Stimulated activated CD8-positive, alpha-beta memory T cell treated with anti-CD3 and anti-CD28 coated beads, Interleukin-12 subunit alpha, Interleukin-12 subunit beta, amount 100 ng/mL, for 24 hours (primary cell): ENCODE results near the gene BLOC1S4.

Experiments used
- DNase-seq: peaks from one replicate; pipeline ENCODE4 v3.0.0-alpha.2; 2020; ENCODE audit errors: extremely low read depth

BLOC1S4 gene

DNA sequence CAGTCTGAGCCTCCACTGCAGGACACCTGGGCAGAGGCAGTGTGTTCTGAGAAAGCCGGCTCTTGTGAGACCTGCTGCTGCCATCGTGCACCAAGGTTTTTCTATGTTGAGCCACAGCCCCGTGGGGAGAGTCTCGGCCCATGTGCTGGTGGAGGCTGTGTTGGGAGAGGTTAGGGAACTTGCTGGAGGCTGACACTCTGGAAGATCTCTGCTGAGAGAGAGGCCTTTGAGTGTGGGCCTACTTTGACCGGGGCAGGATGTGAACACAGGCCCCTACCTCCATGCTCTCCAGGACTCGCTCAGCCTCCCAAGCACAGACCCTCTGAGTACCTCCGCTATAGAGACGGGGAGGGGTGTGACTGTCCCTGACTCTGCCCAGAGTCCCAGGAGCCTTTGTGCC, 23.6 kb upstream of the BLOC1S4 start:
- no peak for DNase-seq

DNA sequence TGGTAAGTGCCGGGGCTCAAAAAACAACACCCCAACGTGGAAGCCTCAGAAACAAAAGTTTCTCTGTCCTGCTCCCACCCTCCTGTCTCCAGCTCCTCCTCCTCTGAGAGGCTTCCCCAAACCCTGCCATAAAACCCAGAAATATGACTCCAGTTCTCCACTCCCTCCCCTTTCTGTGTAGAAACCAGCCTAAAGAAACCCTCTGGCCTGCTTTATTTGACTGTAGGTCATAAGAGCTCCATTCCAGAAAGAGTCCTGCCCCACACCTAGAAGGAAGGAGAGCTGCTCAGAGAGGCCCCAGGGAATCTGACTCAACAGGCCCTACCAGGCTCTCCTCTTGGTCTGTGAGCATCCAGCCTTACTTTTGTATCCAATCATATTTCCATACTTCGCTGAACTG, 23.2 kb upstream of the BLOC1S4 start:
- no peak for DNase-seq

DNA sequence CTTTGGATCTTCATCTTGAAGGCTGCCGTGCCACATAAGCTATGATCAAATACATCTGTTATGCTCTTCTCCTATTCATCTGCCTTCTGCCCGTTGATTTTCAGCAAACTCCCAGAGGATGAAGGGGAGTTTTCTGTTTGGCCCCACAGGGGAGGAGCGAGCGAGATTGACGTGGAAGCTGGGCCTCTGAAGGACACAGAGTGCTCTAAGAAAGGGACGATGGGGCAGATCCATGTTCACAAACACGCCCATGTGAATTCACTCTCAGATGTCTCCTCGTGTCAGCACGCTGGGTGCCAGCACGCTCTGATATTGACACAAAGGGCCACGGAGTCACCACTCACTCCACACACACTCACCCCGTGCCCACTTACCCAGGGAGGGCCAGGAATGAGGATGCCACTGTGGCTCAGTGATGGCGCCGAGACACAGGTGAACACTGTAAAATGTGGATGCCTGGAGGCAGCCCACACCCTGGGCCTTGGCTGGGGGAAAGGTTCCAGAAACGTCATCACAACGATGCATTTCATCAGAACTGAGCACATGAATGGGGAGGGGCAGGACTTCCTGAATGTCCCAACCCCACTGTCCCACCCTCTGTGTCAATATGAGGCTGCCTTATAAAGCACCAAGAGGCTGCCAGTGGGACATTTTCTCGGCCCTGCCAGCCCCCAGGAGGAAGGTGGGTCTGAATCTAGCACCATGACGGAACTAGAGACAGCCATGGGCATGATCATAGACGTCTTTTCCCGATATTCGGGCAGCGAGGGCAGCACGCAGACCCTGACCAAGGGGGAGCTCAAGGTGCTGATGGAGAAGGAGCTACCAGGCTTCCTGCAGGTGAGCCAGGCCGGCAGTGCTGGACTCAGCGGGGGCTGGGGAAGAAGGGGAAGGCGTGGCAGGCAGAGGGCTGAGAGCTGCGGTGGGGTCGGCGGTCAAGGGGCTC, 22.5 kb upstream of the BLOC1S4 start, which contains the start of gene S100P:
Gene S100P (plus strand): TSS at position 648 of the 946 bp plus-strand sequence. CDS start 55 bp downstream, at position 703.
- DNase-seq = no peak

DNA sequence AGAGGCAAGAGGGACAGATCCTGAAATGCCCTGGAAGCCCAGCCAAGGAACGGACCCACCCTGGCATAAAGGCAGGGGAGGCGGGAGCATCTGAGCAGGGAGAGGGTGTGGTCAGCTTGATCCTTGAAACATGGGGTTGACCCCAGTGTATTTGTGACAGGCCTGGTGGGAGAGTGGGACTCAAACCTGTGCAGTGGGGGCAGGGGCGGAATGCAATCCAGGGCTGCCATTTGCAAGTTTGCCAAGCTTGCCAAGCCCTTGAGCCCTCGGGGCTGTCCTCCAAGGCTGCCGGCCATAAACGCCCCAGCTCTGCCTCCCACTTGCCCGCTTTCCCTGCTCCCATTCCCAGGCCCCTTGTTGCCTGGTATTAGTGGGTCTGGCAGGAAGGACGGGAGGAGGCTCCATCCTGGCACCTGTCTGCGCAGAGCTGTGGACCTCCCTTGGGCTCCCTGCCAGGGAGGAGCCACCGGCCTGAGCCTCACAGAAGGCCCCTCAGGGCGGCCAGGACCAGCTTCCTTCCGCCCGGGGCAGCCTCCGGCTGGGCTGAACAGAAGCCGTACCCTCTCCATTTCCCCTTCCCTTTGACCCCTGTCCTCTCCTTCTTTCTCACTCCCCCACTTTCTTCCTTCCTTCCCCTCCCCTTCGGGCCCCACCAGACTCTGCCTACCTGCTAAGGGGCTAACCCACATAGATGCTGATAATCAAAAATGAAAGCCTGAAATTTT, 21.6 kb upstream of the BLOC1S4 start:
- no peak for DNase-seq

DNA sequence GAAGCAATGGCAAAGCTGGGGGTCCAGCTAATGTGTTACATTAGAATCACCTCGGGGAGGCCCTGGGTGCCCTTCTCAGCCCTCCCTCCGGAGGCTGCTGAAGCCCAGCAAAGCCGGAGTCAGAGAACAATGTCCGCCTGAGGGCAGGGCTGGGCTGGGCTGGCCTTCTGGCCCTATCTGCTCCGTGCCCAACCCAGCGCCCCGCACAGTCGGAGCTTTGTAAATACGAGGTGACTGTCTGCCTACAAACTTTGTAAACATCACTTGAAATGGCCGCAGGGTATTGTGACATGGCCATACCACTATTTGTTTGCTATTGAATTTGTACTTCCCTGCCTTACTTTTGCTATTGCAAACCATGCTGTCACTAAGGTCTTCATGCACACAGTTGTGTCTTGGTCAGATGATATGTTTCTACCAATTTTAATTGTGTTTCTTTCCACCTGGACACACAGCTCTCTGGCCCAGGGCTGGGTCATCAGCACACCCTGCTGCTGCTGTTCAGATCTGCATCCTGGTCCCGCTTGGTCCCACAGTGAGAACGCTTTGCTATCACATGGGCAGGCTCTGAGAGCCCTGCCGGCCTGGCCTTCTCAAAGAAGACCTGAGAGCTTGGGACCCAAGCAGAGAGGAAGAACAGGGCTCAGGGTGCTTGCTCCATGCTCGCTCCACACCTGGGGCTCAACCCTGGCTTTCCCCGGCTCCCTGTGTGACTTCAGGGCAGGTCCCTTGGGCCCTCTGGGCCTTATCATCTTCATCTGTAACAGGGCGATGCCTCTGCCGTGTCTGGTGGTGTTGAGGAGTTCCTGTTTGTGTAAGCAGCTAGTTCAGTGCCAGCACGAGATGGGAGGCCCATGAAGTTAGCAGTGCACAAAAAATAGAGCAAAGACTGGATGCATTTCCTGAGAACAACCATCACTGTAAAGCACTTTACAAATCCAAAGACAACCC, 20.0 kb upstream of the BLOC1S4 start:
- no peak for DNase-seq

DNA sequence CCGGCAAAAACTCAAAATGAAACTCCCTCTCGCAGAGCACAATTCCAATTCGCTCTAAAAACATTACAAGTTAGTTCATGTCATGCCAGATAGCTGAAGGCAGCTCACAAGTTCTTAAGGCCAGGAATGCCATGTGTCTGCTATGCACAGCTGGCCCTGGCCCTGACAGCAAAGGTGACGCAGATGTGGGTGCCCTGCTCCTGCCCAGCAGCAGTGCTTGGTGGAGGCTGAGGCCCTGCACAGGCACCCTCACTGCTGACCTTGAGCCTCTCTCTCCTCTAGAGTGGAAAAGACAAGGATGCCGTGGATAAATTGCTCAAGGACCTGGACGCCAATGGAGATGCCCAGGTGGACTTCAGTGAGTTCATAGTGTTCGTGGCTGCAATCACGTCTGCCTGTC, 19.4 kb upstream of the BLOC1S4 start:
- no peak for DNase-seq

DNA sequence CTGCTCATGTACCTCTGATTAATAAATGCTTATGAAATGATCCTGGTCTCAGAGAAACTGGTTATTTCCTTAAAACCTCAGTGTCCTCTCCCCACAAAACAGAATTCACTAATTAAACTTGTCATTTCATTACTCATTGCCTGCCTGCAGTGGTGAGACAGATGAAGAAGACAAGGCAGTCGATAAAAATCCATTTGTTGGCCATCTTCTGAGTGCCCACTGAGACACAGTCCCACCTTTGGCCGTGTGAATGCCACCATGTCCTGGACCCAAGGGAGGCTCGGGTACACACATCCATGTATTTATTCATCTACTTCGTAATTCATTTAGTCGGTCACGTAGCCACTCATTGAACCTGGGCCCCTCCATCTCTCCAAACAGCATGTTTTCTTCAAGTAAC, 18.8 kb upstream of the BLOC1S4 start:
- no peak for DNase-seq

DNA sequence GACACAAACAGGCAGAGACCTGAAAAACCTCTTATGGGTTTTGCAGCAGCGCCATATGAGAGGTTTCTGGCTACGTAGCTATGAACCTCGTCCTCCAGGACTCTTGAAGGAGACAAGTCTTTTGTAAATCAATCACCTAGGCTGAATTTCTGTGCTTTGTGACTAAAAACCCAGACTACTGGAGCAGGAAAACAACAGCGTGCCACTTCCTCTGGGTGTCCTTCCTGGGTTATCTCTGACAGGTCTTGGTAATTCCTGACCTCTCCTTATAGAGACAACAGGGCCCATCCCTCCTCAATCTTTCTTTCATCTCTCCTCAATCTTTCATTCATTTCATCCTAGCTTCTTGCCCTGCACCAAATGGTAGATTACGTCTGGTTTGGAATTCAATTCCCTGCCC, 16.6 kb upstream of the BLOC1S4 start:
- DNase-seq = no peak

DNA sequence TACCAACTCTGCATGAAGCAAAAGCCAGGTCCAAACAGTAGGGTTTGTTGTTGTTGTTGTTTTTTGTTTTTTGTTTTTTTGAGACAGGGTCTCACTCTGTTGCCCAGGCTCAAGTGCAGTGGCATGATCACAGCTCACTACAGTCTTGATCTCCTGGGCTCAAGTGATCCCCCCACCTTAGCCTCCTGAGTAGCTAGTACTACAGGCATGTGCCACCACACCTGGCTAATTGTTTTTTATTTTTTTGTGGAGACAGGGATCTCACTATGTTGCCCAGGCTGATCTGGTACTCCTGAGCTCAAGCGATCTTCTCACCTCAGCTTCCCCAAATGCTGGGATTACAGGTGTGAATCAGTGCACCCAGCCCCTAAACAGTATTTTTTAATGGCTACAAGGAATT, 16.1 kb upstream of the BLOC1S4 start:
- DNase-seq = no peak

DNA sequence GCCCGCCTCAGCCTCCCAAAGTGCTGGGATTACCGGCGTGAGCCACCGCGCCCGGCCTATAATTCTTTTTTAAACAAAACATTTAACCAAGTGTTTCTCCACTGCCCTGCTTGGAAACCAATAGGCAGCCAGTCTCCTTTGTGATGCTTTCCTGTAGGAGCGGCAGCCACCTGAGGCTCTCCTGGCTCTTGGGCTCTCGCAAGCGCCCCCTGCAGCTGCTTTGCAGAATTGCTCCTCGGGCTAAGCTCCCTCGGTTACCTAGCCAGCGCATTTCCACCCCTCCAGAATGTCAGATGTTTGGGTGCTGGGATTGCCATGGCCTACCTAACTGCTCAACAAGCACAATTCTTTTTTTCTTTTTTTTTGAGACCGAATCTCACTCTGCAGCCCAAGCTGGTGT, 14.6 kb upstream of the BLOC1S4 start:
- no peak for DNase-seq

DNA sequence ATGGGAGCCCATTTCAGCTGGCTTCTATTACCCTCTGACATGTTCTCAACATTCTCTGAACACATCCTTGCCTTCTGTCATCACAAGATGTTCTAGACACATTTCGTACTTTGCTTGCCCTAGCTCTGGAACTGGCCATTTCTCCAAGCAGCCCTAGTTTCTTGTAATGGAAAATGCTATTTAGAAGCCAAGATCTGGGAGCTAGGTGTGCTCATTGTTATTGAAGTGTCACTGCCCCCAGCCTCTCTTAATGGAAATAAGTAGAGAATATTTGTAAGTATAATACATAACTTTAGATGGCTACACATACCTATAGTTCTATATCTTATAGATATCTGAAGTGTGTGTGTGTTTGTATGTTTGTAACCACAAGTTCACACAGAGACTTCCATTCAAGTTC, 13.2 kb upstream of the BLOC1S4 start:
- DNase-seq = no peak

DNA sequence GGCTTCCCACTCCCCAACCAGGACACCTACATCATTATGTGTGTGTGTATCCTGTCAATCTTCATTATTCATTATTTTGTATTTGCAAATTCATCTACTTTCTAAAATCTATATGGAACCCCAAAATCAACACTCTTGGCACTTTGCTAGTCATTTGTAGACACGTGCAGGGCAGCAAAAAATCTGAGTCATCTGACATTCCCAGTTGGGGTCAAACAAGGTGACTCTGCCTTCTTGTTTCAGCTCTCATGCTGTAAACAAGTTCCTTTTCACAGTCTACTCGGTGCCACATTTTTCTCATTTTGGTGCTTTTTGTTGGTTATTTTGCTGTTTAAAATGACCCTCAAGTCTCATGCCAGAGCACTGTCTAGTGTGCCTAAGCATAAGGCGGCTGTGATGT, 12.2 kb upstream of the BLOC1S4 start:
- DNase-seq = no peak

DNA sequence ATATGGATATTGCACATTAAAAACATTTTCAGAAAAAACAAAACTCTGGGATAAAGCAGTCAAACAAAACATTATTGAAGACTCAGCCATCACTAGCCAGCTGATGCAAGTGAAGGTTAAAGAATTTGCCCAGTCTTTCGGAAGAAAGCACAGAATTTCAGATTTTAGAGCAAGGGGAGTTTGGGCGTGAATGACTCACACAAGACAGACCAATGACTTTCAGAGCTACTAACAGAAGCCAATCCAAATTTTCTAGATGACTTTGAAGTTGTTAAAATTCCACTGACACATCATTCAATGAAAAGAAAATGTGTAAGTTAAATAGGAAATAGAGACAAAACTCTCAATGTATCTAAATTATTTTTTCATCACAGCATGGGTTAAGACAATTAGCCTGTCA, 10.3 kb upstream of the BLOC1S4 start:
- no peak for DNase-seq

DNA sequence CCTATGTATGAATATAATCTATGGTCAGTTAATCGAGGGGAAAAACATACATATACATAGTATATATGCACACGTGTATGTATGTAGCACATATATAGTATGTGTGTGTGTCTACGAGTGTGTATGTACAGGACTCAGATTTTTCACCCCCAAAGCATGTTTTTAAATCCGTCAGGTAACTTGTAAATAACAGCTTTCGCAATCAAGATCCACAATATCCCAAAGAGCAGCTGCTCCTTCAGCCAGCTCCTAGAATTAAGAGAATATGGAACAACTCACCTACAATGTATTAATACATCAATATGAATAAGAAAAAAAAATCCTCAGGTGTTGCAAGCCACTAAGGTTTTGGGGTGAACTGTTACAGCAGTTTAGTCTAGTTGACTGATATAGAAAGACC, 9.8 kb upstream of the BLOC1S4 start:
- no peak for DNase-seq

DNA sequence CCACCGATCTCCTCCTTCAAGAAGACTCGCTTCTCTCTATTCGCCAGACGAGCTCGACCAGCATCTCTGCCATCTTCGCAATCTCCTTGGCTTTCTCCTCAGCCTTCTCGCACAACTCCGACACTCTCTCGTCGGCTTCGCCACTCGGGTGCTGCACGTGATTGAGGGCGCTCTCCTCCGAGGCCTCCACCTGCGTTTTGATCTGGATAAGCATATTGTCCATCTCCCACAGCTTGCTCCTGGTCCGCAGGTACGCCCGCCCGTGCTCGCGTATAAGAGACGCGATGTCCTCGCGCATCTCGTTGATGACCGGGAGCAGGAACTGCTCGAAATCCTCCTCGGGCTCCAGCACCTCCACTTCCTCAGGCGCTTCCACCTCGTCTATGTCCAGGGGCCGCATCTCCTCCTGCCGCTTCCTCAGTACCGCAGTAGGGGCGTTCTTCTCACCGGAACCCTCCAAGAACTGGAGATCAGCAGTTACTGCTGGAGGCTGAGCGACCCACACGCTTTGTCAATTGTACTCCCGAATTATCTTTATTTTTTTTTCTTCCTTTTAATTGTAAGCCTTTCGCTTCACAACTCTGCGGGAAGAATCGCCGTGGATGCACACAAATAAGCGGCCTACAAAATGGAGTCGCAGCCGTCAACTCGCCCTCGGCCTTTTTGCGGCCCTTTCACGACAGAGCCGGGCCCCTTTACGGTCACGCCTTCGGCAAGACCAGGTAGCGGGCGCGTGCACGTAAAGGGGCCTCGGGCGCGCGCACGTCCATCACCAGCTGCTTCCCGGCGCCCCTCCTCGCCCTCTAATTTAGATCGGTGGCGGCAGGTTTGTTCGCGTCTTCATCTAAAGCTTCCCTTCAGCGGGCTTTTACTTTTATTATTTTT, 6.5 kb upstream of the BLOC1S4 start, which contains the start of gene MRFAP1L1:
Gene MRFAP1L1 (minus strand): TSS at position 636 of the 885 bp plus-strand sequence. CDS start 236 bp downstream, at position 400.
- peak; percentile 89 for DNase-seq

DNA sequence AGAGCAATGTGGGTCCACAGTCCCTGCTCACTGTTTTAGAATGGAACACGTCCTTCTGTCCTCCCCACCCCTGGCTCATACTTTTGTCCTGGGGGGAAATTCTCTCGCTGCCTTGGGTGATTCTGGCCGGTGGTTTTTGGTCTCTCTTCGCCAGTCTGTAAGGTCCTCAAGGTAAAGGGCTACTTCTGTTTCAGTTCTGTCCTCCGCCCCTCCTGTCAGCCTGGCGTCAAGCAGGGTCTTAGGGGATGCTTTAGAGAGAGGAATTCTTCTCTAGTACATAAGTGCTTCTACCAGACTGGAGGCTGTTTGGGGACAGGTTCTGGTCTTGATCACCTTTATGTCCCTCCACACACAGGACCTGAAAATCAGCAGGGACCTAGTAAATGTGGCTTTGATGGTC, 5.7 kb upstream of the BLOC1S4 start:
- DNase-seq = no peak

DNA sequence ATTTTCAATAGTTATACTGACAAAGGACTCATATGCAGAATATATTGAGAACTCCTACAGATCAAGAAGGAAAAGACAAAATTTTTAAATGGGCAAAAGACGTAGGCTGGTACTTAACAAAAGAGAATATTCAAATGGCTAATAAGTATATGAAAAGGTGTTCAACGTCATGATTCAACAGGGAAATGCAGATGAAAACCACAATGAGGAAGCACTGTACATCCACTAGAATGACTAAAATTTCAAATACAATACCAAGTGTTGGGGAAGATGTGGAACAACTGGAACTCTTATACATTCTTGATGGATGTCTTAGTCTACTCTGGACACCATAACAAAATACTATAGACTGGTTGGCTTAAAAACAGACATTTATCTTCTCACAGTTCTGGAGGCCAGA, 5.0 kb upstream of the BLOC1S4 start:
- no peak for DNase-seq

DNA sequence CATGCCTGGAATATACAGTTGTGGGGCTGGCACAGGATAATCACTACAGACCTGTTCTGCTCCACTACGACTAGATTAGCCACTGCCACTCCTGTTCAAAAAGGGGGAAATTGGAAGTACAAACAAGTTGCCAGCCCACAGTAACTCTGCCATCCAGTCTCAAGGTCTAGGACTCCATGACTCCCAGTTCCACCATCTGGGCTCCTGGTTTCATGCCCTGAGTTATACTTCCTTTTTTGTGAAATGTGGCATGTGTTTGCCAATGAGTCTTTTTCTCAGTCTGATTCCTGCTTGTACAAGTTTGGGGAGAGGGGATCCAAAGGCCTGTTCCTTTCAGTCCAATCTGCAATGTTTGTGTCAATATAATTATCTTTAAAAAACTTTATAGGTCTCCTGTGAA, 1.0 kb upstream of the BLOC1S4 start:
- no peak for DNase-seq

DNA sequence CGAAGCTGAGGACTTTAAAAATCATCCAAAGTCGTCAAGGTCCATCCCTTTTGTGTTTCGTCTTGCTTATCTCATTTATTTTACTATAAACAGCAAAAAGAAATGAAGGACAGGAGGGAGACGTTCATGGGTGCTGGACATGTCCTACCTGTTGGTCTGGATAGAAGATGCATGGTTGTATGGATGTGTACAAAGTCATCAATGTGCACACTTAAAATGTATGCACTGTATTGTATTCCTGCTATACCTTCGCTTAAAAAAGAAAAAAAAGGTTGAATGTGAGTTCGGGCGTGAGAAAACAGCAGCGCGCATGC, 313 bp upstream of the BLOC1S4 start:
- DNase-seq = no peak

DNA sequence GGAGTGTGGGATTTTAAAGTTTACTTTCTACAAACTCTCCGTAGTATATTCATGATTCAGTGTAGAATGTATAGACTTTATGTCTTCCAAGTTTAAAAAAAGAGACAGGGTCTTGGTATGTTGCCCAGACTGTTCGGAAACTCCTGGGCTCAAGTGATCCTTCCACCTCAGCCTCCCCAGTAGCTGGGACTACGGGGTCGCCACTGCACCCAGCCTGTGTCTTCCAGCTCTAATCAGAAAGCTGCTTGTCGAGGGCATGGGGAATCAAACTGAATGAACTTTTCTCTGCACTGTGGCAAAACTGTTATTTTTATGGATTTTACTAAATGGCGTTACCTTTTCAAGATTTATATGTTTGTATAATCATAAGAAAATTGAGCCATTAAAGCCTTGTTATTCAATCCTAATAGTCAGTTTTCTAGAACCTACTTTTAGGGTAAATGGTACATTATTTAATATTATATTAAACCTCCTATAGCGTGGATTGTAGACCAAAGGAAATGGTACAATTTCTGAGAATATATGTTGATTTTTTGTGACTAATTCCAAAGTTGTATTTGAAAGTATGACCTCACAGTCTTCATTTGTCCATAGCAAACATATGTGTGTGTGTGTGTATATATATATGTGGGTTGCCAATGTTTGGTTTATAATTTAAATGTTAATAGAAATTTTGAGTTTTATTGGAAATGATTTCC, 1.1 kb downstream of the BLOC1S4 start:
- DNase-seq = no peak
